ENCODE results near the gene DCHS1.

Gene DCHS1

DNA sequence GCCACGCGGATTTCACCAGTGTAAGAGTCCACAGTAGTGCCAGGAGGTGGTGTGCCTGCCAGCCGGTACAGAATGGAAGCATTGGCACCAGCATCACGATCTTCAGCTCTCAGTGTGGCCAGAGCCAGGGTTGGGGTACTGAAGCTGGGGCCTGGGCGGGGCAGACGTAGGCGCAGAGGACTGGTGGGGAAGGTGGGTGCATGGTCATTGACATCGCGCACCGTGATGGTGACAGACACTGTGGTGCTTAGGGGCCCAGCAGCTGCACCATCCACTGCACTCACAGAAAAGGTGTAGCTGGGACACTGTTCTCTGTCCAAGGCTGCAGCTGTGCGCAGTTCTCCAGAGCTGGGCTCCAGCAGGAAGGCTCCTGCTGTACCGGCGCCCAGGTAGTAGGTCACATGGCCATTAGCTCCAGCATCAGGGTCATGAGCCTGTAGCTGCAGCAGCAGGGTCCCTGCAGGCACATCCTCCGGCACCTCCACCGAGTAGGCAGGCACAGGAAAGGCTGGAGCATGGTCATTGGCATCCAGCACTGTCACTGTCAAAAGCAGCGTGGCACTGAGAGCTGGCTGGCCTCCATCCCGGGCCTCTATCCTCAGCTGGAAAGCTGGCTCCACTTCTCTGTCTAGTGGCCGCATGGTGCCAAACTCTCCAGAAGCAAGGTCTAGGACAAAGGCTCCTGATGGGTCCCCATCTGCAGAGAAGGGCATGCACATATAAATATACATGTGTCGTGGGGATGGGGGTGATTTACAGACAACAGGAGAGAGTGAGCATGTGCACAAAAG, 28.4 kb downstream of the DCHS1 start:
- no peak for DNase-seq (ENCODE audit: low read depth)

DNA sequence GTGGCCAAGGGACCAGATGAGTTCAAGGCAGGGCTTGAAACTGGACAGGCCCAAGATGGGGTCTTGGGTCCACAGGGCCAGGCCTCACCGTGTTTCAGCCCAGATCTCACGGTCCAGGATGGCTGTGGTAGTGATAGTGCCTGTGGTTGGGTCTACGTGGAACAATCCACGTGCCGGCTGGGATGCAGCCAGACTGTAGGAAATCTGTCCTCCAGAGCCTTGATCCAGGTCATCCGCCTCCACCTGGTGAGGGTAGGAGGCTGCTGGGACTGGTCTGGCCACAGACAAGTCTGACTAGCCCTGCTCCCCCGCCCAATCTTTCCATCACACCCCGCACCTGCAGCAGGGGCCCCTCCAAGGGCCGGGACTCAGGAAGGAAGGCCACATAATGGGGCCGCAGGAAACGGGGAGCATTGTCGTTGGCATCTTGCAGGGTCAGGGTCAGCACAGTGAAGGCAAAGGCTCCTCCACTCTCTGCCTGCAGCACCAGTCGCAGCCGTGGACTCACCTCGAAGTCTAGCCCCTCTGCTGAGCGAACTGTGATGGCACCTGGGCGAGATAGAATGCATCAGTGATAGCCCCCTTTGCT, 29.7 kb downstream of the DCHS1 start:
- no peak for DNase-seq (ENCODE audit: low read depth)

- DNase-seq (ENCODE audit: low read depth) = no peak
These were observed 30.3 kb downstream of the DCHS1 start for GRCh38 chr11:6625156-6625831.

DNA sequence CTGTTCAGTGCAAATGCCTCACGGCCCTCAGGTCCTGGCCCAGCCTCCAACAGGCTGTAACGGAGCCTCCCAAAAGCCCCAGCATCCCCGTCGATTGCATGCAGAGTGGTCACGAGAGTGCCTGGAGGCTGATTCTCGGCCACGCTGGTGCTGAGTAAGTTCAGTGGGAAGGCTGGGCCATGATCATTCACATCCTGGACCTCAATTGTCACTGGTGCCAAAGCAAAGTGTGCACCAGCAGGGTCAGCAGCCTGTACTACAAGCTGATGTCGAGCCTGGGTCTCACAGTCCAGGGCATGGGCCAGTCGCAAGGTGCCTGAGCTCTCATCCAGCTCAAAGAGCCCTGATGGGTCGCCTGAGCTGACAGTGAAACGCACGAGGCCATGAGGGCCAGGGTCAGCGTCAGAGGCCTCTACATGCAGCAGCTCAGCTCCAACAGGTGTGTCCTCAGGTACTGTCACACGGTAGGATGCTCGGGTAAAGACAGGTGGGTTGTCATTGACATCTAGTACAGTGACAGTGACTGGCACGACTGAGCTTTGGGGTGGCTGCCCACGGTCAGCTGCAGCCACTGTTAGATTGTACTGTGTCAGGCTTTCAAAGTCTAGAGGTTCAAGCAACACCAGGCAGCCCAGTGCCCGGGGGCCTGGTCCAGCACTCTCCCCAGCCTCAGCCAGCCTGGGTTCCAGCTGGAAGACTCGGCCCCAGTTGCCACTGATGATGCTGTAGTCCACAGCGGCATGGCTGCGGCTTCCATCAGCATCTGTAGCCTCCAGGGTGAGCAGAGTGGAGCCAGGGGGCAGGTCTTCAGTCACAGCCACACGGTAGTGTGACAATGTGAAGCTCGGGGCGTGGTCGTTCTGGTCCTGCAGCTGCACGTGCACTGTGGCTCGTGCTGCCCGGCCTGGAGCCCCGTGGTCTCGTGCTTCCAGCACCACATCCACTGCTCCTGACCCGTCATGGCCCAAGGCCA, 31.9 kb downstream of the DCHS1 start:
- no peak for DNase-seq (ENCODE audit: low read depth)

GRCh38 chr11:6622261-6623171, 33.1 kb downstream of the DCHS1 start:
- no peak for DNase-seq (ENCODE audit: low read depth)

DNA sequence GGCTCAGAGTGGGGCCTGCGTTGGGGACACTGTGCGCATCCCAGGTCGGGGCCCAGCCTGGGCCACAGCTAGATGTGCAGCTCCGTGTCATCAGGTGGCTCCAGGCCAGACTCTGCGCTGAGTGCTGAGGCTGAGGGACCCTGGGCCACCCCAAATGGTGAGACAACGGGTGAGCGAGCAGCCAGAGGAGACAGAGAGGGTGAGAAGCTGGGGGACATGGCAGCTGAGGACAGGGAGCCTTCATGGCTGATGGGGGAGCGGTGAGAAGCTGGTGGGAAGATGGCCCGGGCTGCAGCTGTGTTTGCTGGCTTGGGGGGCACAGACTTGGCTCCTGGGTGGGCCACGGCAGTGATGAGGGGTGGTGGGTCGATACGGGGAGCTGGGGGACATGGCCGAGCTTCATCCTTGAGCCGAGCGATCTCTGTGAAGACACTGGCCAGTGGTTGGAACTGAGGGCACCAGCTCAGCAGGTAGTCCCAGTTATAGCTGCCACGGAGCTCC, 33.8 kb downstream of the DCHS1 start:
- DNase-seq (ENCODE audit: low read depth) = no peak

DNA sequence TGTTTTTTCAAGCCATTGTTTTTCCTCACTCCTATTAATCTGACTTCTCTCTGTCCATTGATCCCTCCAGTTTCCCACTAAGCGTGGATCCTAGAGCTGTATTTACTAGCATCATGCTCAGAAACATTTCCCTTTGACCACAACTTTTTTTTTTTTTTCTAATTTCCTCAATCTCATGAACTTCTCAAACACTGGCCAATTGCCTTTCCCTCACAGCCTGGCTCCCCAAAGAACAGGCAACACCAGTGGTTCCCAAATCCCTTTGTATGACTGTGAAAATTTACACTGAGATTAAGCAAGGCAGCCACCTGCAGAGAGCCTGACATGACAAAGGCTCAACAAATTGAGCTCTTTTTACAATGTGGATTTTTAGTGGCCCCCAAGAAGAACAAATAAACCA, 35.0 kb downstream of the DCHS1 start:
- no peak for DNase-seq (ENCODE audit: low read depth)

DNA sequence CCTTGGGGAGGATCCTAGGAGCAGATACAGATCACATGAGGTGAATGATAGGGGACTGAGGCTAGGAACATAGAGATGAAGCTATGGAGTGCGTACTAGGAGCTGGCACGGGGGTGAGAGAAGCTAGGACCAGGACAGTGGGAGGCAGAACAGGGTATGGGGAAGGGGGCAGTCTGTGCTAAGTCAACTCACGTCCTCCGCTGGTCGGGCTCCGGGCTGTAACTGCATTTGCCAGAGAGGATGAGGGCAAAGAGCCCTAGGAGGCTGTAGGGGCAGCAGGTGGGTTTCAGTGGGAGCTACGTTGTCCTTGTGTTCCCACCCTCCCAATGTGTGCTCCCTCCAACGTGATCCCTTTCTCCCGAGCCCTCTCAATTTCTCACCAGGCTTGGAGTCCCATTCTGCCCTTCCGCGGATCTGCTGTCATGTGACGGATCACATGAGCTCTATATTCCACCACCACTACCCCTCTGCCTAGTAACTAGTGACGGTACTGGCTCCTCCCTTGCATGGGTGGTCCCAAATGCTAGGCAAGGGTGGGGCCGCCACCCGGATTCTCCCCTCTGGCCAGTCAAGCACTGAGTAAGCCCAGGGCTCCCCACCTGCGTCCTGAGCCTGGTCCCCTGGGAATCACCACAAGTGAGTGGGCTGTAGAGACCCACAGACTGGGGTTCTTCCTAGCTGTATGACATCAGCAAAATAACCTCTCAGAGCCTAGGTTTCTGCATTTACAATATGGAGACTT, 36.4 kb downstream of the DCHS1 start, which contains the start of gene TPP1:
Gene TPP1 (minus strand): TSS at position 419 of the 742 bp plus-strand sequence. CDS start 22 bp downstream, at position 397.
- DNase-seq (ENCODE audit: low read depth) = peak; percentile 75

DNA sequence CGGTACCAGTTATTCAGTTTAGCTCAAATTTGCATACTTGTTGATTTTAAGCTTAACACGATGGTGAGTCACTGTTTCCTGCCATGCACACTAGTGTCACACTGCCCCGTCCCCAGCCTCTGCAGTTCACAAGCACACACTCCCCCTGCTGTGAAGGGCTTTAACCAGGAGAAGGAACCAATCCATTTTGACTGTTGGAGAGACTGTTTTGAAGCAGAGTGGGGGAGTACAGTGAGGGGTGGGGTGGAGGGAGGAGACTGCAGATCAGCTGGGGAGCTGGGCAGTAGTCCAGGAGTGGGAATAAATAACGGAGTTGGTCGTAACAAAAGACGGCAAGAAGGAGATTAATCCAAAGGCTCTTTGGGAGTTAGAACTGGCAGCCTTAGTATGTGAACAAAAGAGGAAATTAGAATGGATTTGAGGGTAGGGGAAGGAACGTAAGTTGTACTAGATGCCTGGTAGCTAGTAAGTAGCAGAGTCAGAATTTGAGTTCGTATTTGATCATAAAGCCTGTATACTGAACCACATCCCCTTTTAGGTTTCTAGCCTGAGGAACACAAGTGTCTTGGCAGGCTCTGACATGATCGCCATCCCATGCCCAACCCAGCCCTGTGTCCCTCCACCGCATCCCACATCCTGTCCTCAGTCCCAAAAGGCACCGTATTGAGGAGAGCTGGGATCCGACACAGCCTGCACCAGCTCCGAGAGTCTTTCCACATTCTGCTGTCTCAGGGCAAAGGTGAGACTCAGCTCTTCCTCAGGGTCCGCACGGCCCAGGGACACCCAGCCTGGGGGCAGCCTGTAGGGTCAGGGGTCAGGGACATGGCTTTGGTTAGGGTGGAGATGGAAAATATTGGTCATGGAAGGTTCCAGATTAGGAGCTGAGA, 37.2 kb downstream of the DCHS1 start:
- peak; percentile 54 for DNase-seq (ENCODE audit: low read depth)

DNA sequence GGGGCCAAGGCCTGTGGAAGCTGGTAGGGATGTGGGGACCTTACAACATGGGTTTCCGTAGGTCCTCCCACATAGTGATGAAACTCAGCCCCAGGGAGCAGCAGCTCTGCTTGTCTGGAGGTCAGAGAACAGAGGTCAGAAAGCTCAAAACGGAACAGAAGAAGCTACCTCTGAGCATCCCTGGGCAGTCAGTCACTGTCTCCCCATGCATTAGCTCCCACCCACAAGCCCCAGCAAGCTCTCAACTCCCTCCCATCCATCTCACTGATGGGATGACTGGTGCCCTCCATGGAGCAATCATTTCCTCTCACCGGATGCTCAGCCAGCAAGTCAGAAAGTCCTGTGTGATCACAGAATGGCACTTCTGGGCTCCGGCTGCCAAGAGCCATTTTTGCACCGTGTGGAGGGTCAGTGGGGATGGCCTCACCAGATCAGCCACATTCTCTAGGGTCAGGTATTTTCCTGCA, 38.3 kb downstream of the DCHS1 start:
- DNase-seq (ENCODE audit: low read depth) = no peak

- no peak for DNase-seq (ENCODE audit: low read depth)
These were observed 38.9 kb downstream of the DCHS1 start for GRCh38 chr11:6616596-6617250.

DNA sequence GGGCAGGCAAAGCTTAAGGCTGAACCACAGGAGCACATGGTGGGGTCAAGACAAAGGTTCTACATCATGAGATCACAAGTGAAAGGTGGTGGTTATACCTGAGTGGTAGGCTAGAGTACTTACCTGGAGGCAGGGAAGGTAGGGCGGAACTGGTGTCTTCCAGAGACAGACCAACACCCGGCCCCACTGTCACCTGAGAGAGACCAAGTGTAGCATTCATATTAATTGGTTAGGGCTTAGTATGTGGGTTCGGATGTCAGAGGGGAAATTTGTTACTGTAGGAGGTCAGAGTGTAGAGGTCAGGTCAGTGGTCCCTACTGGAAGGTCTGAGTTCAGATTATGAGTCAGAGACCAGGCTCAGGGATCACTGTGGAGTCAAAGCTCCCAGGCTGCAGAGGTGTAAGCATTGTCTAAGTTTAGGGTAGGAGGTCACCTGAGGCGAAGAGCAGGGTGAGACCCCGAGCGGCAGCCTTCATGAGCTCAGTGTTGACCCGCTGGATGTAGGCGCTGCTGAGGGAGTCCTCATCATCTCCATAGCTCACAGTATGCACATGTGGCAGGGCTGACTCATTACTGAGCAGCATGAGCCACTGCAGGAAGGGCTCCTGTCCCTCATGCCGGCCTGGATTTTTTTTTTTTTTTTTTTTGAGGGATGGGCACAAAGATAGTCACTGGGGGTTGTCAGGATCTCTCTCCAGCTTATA, 39.6 kb downstream of the DCHS1 start:
- DNase-seq (ENCODE audit: low read depth) = no peak

GRCh38 chr11:6615046-6615445, 40.6 kb downstream of the DCHS1 start:
- DNase-seq (ENCODE audit: low read depth) = no peak

DNA sequence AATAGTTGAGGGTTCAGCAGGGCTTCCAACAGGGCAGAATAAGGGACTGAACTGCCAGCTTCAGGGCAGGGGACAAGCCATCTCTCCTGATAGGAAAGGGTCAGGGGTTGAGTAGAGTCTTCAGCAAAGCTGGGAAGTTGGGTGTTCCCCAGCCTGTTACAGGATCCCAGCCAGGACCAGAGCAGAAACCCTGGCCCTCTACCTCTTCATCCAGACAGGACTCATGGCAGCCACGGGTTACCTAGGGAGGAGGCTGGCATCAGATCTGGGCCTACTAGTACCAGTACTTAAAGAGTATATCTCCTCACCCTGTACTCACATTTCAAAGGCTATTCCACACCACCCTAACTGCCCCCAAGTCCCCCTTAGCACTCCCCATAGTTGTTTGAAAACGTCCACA, 41.2 kb downstream of the DCHS1 start:
- no peak for DNase-seq (ENCODE audit: low read depth)

GRCh38 chr11:6613496-6613895, 42.1 kb downstream of the DCHS1 start:
- DNase-seq (ENCODE audit: low read depth) = no peak

DNA sequence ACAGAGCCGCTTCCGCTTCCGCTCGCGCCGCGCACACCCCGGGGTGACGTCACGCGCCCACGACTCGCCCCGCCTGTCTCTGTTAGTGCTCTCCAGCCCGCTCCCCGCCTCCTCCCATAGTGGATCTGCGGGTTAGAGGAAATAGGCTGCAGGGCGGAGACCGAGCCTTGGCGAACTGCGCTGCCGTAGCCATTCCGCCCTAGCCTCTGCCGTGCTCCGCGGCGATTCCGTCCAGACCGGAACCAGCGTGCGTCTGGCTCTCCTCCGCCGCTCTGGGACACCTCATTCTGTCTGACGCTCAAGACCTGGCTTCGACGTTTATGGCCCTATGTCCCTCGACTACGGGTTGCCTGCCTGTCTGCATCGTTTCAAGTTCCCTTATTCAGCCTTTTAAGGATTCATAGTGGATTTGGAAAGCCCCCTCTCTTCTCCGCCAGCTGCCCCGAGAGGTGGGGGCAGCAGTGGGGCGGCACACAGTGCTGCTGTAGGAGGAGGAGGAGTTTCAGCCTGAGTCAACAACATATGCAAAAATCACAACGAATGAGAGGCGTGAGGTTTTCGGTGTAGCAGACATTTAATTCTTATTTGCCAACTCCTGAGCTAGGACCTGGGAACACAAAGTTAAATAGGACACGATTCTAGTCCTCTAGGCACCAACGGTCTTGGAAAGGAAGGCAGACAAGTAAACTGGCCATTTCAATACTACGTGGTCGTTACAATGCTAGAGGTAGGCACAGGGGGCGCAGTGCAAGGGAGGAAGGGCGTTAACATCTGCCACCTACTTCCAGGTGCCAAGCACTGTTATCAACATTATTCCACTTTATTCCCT, 43.2 kb downstream of the DCHS1 start, which contains the start of gene TAF10:
Gene TAF10 (minus strand): TSS at position 4 of the 829 bp plus-strand sequence. CDS start 27 bp downstream, outside the sequence.
- peak; percentile 94 for DNase-seq (ENCODE audit: low read depth)

DNA sequence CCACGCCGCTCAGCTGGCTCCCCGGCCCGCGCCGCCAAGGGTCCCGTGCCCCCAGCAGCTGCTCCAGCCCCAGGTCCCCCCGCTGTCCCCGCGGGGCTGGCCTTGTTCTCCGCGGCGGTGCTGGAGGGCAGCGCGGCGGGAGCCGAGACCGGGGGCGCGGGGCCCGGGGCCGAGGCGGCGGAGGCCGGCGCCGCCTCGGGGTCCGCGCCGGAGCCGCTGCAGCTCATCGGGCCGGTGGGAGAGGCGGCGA, 43.7 kb downstream of the DCHS1 start:
- no peak for DNase-seq (ENCODE audit: low read depth)
